GM12878 (cell line): ENCODE data around the gene NR2C2AP. TPM values are rescaled to one million over a fixed set of nuclear protein-coding genes. Genes with fewer than 3 reads are reported as not detected.

Experiments used
- ATAC-seq: fragments of 200-7000 bp; cut with Tn5 transposase; 3 replicates; pipeline ENCODE4 v1.9.1; 2020; ENCODE audit warnings: mild to moderate bottlenecking, moderate library complexity
- BruUV-seq: library from RNA; stranded (reverse); fragments of 400-500 nt; replicated peaks from 2 replicates; lab custom pipeline; 2021; lab: Mats Ljungman, UMichigan
- CTCF ChIA-PET: fragments of 300-600 bp; sonication (Branson Sonifier 250); formaldehyde crosslinking; extraction: SDS; loops from one replicate; lab custom pipeline; 2021; ENCODE audit warnings: inconsistent platforms; lab: Yijun Ruan, JAX
- POLR2A ChIA-PET: fragments of 350-600 bp; formaldehyde crosslinking; extraction: SDS; loops from one replicate; lab custom pipeline; 2021; ENCODE audit warnings: inconsistent platforms; lab: Charles Lee
- RAD21 ChIA-PET: fragments of 300-600 bp; sonication (Branson Sonifier 250); formaldehyde crosslinking; loops from one replicate; lab custom pipeline; 2023; ENCODE audit warnings: antibody characterized with exemption; ENCODE audit not compliant: unreplicated experiment; lab: Charles Lee
- SMC1A ChIA-PET: fragments of 300-600 bp; sonication (Branson Sonifier 250); formaldehyde crosslinking; loops from one replicate; lab custom pipeline; 2023; ENCODE audit not compliant: unreplicated experiment, uncharacterized antibody; lab: Charles Lee
- DNase-seq: peaks from one replicate; pipeline ENCODE4 v3.0.0-alpha.2; 2011; ENCODE audit warnings: low read depth, low spot score
- FAIRE-seq: peaks from 3 replicates; lab custom pipeline; 2011; peaks lifted over from hg19 to GRCh38; lab: Jason Lieb, UNC
- H2AFZ ChIP-seq: 2 replicates; pipeline ENCODE4 v1.6.0; 2011; ENCODE audit warnings: low read depth, low read length, control low read depth; ENCODE audit not compliant: control insufficient read depth
- H3K27ac ChIP-seq: 2 replicates; pipeline ENCODE4 v1.5.1; 2011; ENCODE audit warnings: control low read depth; ENCODE audit not compliant: control insufficient read depth, insufficient read depth
- H3K27me3 ChIP-seq, 2 experiments: replicated peaks in 1 of 2; 2 replicates each; pipeline versions ENCODE4 v1.6.0 to v1.6.1; 2011; ENCODE audit warnings: low read length in 1 of 2; ENCODE audit not compliant: control insufficient read depth in 2 of 2, insufficient read depth in 2 of 2
- H3K36me3 ChIP-seq, 2 experiments: 2 replicates each; pipeline ENCODE4 v1.5.1; 2011; ENCODE audit warnings: low read length in 1 of 2; ENCODE audit not compliant: control insufficient read depth in 2 of 2, insufficient read depth in 2 of 2
- H3K4me1 ChIP-seq: 2 replicates; pipeline ENCODE4 v1.6.1; 2011; ENCODE audit warnings: mild to moderate bottlenecking, low read length, moderate library complexity, mixed read lengths; ENCODE audit not compliant: control insufficient read depth, insufficient read depth
- H3K4me2 ChIP-seq: 2 replicates; pipeline ENCODE4 v1.6.0; 2011; ENCODE audit warnings: control low read depth; ENCODE audit not compliant: control insufficient read depth, insufficient read depth
- H3K4me3 ChIP-seq: fragments of 200-600 bp; sonication (generic); 2 replicates; pipeline ENCODE4 v1.5.1; 2016
- H3K79me2 ChIP-seq: 2 replicates; pipeline ENCODE4 v1.6.0; 2011; ENCODE audit warnings: low read length; ENCODE audit not compliant: control insufficient read depth, insufficient read depth
- H3K9ac ChIP-seq: 2 replicates; pipeline ENCODE4 v1.8.0; 2011; ENCODE audit warnings: low read length, control low read depth, mixed read lengths; ENCODE audit not compliant: control insufficient read depth, insufficient read depth
- H3K9me3 ChIP-seq: replicated peaks from 3 replicates; pipeline ENCODE4 v1.5.1; 2011; ENCODE audit warnings: mild to moderate bottlenecking, low read length; ENCODE audit not compliant: control insufficient read depth, insufficient read depth
- H4K20me1 ChIP-seq: 2 replicates; pipeline ENCODE4 v1.6.0; 2011; ENCODE audit not compliant: control insufficient read depth, insufficient read depth
- CBX5 ChIP-seq: sonication (generic); IDR thresholded peaks from 2 replicates; pipeline ENCODE4 v1.6.1; 2016; ENCODE audit warnings: low read depth, moderate library complexity, mild to moderate bottlenecking, inconsistent platforms
- SP1 ChIP-seq: IDR thresholded peaks from one replicate; pipeline ENCODE4 v1.6.1; 2011; ENCODE audit warnings: low read depth, low read length
- whole genome bisulfite sequencing: methylation state at CpG from one replicate; pipeline ENCODE4 v1.1.6; 2016; ENCODE audit warnings: low lambda C conversion rate; ENCODE audit not compliant: insufficient replicate concordance, insufficient coverage; ENCODE audit errors: missing lambda C conversion rate; 5-methylcytosine and 5-hydroxymethylcytosine counted together
- in situ Hi-C: fragments of 300-500 bp; cut with MboI; formaldehyde crosslinking; loops from 9 replicates; pipeline ENCODE4 v1.14.3; 2018; ENCODE audit warnings: mixed read lengths
- intact Hi-C: fragments of 100-400 bp; cut with micrococcal nuclease; formaldehyde crosslinking; loops from one replicate; pipeline ENCODE4 v1.14.2; 2022; ENCODE audit not compliant: unreplicated experiment
- polyA plus RNA-seq, 11 experiments: library from polyadenylated mRNA; depleted of rRNA in 4 of 11; unstranded in 6 of 11; stranded (reverse) in 5 of 11; fragments of >200 nt; fragmentation: Nextera tagmentation in 4 of 11; fragmentation: Illumina TruSeq in 1 of 11; extraction: Ambion mirVana in 4 of 11; extraction: Trizol in 1 of 11; gene quantifications; 1 replicate in 1 of 11; 2 replicates in 10 of 11; pipeline versions ENCODE4 v1.2.1 to v1.2.3, GENCODE V29; 2011 to 2016; ENCODE audit warnings: inconsistent platforms in 2 of 11, missing spikeins in 2 of 11, low read depth in 1 of 11
- total RNA-seq, 4 experiments: library from RNA; depleted of rRNA in 3 of 4; stranded (reverse); fragments of >200 nt in 3 of 4; fragmentation: Illumina TruSeq in 1 of 4; extraction: Trizol in 1 of 4; gene quantifications; 2 replicates each; pipeline versions ENCODE4 v1.2.1 to v1.2.3, GENCODE V29; 2013 to 2021
- TF ChIP-seq, protein P1 (sequence below): fragments of 450-650 bp; formaldehyde crosslinking; IDR thresholded peaks from 2 replicates; pipeline ENCODE4 v1.4.0; 2020; ENCODE audit warnings: mild to moderate bottlenecking, moderate library complexity

The NR2C2AP gene
- total and polyA plus RNA-seq, 10 of the 15 experiments (the other 5 are each of a cell fraction or from before 2014, with no cell fraction given), result 21.5 to 44.8 (median 28.1) TPM

GRCh38 chr19:19224150-19224851, 21.1 kb upstream of the NR2C2AP start:
- TF ChIP-seq, protein P1, sequence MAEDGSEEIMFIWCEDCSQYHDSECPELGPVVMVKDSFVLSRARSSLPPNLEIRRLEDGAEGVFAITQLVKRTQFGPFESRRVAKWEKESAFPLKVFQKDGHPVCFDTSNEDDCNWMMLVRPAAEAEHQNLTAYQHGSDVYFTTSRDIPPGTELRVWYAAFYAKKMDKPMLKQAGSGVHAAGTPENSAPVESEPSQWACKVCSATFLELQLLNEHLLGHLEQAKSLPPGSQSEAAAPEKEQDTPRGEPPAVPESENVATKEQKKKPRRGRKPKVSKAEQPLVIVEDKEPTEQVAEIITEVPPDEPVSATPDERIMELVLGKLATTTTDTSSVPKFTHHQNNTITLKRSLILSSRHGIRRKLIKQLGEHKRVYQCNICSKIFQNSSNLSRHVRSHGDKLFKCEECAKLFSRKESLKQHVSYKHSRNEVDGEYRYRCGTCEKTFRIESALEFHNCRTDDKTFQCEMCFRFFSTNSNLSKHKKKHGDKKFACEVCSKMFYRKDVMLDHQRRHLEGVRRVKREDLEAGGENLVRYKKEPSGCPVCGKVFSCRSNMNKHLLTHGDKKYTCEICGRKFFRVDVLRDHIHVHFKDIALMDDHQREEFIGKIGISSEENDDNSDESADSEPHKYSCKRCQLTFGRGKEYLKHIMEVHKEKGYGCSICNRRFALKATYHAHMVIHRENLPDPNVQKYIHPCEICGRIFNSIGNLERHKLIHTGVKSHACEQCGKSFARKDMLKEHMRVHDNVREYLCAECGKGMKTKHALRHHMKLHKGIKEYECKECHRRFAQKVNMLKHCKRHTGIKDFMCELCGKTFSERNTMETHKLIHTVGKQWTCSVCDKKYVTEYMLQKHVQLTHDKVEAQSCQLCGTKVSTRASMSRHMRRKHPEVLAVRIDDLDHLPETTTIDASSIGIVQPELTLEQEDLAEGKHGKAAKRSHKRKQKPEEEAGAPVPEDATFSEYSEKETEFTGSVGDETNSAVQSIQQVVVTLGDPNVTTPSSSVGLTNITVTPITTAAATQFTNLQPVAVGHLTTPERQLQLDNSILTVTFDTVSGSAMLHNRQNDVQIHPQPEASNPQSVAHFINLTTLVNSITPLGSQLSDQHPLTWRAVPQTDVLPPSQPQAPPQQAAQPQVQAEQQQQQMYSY, result no peak
- TF ChIP-seq CBX5 (no peak), SP1 (no peak)
- FAIRE-seq (no peak), ATAC-seq (no peak), DNase-seq (no peak)
- Histone ChIP-seq H4K20me1 (no peaks in the 10 kb centered on the region), H3K9me3 (no peaks in the 10 kb centered on the region), H3K36me3 (no peaks in the 10 kb centered on the region), H3K4me3 (no peak overlapping the region), H3K4me1 (peaks cover 4% of the 10 kb centered on the region), H3K27ac (no peak overlapping the region), H3K79me2 (no peaks in the 10 kb centered on the region), H3K9ac (no peak overlapping the region), H2AFZ (peak overlapping the region; percentile 74), H3K4me2 (peak overlapping the region; percentile 93), H3K27me3 (no peaks in the 10 kb centered on the region)
- no TSS peak for BruUV-seq
- in situ Hi-C loops, result no loop called here
- SMC1A ChIA-PET, result interaction anchor here (0.6 to 1.8 kb wide), 2 partner anchors 50 to 891 kb away, joined by 3 to 6 read pairs; no protein-coding TSS in a partner anchor
- WGBS, result 81% methylated on average over 17 of the region's 17 CpGs
- POLR2A ChIA-PET, result no interaction called here
- RAD21 ChIA-PET, result no interaction called here
- intact Hi-C loops, result no loop called here
- CTCF ChIA-PET, result interaction anchor here (0.6 to 2.2 kb wide), 3 partner anchors 21 to 67 kb away, joined by 6 to 9 read pairs (median 7); partner anchors contain the start of gene NR2C2AP
